Stimulated activated CD4-positive, alpha-beta T cell treated with anti-CD3 and anti-CD28 coated beads, Interleukin-2, amount 100 ng/mL, for 4 hours (primary cell): Measurements from ENCODE around the gene DEFB126.
"Not testable (repeated sequence)": the region's sequence is repeated elsewhere in the genome, so short reads cannot be mapped to it uniquely, and the experiment has no call there.

Source experiments
- DNase-seq: peaks from one replicate; pipeline ENCODE4 v3.0.0-alpha.2; 2020; ENCODE audit warnings: low read depth

DEFB126 gene, protein sequence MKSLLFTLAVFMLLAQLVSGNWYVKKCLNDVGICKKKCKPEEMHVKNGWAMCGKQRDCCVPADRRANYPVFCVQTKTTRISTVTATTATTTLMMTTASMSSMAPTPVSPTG

DNA sequence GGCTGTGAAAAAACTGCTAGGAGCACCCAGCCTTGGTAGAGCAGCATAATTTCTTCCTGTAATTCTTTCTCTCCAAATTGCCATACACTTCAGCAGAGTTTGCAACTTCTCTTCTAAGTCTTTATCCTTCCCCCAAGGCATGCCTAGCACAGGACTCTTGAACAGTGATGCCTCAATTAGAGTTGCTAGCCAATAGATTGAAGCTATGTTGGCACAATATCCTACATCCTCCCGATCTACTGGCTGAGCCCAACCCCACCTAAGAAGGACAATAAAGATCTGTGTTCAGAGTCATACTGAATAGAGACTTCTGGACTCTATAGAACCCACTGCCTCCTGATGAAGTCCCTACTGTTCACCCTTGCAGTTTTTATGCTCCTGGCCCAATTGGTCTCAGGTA lies at the start of gene DEFB126:
Gene DEFB126 (plus strand): TSS at position 301 of the 400 bp plus-strand sequence. CDS start 39 bp downstream, at position 340.
- DNase-seq = no peak

DNA sequence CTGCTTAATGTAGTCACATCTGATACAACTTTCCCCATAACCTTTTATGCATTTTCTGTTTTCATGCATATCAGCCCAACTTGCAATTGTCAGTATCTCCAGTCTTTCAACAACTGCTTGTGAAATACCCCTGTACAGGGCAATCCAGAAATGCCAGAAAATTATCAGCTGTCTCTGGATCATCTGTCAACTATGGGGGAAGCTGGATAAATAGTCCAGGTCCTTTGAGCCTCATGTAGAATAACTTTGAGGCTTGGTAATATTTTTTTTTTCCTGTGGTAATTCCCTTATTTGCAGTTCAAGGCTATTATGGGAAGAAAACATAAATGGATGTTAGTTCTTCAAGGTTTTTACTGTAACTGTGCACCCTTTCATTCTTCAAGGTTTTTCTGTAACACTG lies 48.7 kb upstream of the DEFB126 start:
- no peak for DNase-seq

DNA sequence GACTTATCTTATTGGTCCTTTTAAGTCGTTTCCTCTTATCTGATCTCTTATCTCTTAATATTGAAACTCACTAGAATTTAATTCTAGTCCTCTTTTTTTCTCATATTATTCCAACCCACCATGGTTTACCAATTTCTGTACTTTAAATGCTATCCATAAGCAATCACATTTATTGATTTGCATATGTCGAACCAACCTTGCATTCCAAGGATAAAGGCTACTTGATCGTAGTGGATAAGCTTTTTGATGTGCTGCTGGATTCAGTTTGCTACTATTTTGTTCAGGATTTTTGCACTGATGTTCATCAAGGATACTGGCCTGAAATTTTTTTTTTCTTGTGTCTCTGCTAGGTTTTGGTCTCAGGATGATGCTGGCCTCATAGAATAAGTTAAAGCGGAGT lies 47.2 kb upstream of the DEFB126 start:
- no peak for DNase-seq

DNA sequence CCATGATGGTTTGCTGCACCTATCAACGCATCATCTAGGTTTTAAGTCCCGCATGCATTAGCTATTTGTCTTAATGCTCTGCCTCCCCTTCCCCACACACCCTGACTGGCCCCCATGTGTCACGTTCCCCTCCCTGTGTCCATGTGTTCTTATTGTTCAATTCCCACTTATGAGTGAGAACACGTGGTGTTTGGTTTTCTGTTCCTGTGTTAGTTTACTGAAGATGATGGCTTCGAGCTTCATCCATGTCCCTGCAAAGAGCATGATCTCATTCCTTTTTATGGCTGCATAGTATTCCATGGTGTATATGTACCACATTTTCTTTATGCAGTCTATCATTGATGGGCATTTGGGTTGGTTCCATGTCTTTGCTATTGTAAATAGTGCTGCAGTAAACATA lies 44.7 kb upstream of the DEFB126 start:
- not testable (repeated sequence) for DNase-seq

DNA sequence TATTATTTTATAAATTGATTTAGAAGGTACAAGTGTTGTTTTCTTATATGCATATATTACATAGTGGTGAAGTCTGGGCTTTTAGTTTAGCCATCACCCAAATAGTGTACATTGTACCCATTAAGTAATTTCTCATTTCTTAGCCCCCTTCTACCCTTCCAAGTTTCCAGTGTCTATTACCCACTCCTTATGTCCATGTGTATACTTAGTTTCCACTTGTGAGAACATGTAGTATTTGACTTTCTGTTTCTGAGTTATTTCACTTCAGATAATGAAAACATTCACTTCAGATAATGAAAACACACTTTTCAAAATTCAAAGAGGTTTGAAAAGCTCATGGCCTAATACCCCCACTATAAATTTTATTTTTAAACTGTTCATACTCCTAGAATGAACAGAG lies 40.4 kb upstream of the DEFB126 start:
- DNase-seq = no peak

DNA sequence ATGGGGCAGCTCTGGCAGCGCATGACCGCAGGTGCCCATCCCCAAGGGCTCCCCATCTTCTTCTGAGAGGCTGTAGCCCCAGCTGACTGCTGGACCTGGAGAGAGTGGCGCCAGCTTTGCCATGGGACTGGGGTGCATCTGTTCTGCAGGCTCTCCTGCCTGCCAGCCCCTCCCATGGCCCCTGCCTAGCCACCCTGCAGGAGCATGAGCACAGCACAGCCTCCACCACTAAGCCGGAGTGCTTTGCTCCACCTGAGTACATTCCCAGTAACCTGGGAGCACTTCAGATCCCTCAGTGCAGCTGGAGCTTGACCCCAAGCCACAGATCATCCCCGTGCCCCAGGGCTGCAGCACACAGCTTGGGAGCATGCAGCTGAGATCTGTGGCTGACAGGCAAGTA lies 38.9 kb upstream of the DEFB126 start:
- DNase-seq = no peak

DNA sequence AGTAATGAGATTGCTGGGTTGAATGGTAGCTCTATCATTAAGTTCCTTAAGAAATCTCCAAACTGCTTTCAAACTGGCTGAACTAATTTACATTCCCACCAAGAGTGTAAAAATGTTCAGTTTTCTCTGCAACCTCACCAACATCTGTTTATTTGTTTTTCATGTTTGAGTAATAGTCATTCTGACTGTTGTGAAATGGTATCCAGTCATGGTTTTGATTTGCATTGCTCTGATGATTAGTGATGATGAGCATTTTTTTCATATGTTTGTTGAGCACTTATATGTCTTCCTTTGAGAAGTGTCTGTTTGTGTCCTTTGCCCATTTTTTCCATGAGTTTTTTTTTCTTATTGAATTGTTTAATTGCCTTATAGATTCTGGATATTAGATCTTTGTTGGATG lies 30.0 kb upstream of the DEFB126 start:
- DNase-seq = no peak

DNA sequence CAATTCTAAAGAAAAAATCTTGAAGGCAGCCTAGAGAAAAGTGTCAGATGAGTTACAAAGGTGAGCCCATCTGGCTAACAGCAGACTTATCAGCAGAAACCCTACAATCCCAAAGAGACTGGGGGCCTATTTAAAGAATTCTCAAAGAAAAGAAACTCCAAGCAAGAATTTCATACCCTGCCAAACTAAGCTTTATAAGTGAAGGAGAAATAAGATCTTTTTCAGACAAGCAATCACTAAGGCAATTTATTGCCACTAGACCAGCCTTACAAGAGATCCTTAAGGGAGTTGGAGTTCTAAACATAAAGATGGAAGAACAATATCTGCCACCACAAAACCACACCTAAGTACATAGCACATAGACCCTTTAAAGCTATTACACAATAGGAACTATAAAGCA lies 24.9 kb upstream of the DEFB126 start:
- DNase-seq = no peak

DNA sequence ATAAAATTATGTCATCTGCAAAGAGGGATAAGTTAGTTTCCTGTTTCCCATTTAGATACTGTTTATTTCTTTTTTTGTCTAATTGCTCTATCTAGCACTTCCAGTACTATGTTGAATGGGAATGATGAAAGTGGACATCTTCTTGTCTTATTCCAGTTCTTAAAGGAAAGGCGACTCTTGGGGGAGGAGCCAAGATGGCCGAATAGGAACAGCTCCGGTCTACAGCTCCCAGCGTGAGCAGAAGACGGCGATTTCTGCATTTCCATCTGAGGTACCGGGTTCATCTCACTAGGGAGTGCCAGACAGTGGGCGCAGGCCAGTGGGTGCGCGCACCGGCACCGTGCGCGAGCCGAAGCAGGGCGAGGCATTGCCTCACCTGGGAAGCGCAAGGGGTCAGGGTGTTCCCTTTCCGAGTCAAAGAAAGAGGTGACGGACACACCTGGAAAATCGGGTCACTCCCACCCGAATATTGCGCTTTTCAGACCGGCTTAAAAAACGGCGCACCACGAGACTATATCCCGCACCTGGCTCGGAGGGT lies 12.5 kb upstream of the DEFB126 start:
- not testable (repeated sequence) for DNase-seq

DNA sequence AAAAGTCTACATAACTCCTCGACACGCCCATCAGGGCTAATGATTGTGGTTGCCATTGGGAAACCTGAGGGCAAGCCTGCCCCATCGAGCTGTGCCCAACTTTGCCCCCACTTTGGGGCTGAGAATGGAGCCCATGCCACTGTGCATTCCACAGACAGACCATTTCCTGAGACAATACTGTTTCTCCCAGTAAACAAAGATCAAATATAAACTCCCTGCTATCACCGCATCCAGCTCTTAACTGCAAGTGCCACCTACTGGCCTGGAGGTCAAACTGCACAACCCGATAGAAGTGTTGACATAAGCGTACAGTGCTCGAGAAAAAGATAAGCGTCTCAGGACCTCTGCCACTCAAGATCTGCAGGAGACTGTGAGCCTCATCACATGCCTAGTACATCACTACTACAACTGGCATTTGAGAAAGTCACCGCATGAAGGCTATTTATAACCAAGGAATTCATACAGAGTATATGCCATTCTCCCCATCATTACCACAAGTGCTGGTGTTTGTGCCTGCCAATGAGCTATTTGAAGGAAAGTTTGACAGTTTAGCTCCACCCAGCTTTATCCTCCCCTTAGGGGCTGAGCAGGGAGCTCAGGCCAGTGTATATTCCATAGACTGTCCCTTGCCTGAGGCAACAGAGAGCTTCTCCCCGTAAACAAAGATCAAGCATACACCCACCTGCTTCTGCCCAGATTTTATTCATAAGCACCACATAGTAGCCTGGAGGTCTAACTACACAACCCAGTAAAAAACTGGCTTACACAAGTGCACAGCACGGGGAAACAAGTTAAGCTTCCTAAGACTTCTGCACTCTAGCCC lies 4.5 kb upstream of the DEFB126 start:
- DNase-seq = no peak

DNA sequence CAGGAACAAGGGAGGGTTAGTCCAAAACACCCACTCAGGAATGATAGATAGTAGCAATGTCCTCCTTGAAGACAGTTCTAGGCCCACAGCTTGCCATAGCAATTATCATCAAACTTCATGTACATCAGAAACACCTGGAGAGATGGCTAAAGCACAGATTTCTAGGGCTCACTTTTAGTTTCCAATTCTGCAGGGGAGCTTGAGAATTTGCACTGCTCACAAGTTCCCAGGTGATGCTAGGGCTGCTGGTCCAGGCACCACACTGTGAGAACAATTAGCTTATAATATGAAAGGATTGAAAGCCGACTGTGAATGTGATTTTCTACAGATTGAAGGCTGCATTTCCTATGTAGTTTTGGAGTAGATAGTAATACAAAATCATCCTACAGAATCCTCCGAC lies 3.5 kb downstream of the DEFB126 start:
- DNase-seq = no peak

DNA sequence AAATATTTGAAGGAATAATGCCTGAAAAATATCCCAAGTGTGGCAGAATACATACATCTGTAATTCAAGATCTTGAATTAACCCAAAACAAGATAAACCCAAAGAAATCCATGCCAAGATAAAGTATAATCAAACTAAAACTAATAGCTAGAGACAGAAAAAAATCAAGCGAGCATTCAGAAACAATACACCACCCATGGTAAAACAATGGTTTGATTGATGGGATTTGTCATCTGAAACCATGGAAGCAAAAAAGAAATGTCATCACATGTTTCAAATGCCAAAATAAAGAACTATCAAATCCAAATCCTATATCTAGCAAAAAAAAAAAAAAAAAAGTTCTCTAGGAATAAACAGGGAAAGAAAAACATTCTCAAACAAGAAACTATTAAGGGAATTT lies 9.7 kb downstream of the DEFB126 start:
- no peak for DNase-seq

DNA sequence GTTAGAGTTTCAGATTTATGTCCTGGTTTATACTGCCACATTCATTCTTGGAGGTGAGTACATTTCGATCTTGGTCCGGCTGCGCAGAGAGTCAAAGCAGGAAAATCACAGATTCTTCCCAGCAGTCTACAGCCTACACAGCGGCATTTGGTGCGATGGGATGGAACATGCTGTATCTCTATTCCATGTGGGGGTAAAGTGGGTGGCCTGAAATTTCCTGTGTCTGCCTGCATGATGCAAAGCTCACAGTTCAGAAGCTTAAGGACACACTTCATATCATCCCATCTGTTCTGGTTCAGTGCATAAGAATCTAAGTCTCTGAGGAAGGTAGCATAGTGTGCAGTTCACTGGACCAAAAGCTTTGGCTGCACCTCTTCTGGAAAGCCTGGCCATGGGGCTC lies 14.8 kb downstream of the DEFB126 start, which contains the start of gene DEFB127:
Gene DEFB127 (plus strand): TSS at position 301 of the 400 bp plus-strand sequence. CDS start 91 bp downstream, at position 392.
- DNase-seq = no peak

DNA sequence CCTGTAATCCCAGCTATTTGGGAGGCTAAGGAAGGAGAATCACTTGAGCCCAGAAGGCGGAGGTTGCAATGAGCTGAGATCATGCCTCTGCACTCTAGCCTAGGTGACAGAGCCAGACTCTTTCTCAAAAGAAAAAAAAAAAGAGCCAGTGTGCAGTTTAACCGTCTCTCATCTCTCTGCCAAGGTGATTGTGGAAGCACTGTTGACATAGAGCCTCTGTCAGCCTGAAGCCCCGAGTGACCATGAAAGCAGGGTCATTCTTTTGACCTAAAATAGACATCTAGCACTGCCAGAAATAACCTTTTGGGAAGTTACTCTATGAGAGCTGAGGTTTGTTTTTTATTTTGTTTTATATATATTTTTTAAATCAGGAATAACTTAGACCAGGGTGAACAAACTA lies 22.2 kb downstream of the DEFB126 start:
- DNase-seq = no peak

DNA sequence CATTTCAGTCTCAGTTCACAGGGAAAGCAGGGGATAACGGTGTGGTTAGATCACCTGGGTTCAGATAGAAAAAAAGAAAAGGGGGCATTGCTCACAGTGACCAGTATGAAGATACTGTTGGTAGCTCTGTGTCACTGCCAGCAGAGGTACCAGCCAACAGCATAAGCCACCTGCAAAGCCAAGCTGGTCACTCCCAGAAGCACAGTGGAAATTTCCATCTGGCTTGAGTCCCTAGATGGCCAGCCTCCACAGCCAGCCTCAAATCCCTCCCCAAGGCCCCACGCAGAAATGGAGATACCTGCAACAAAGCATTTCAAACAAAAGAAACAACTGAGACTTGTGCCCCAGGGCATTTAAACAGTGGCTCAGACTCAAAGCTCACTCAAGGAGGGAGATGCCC lies 26.5 kb downstream of the DEFB126 start:
- DNase-seq = no peak

DNA sequence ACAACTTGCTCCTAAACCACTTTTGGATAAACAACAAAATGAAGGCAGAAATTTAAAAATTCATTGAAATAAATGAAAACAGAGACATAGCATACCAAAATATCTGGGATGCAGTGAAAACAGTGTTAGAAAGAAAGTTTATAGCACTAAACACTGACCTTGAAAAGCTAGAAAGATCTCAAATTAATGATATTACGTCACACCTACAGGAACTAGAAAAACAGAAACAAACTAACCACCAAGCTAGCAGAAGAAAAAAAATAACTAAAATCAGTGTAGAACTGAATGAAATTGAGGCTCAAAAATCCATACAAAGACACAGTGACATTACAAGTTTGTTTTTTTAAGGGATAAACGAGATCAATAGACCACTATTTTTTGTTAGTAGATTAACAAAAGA lies 41.9 kb downstream of the DEFB126 start:
- no peak for DNase-seq

DNA sequence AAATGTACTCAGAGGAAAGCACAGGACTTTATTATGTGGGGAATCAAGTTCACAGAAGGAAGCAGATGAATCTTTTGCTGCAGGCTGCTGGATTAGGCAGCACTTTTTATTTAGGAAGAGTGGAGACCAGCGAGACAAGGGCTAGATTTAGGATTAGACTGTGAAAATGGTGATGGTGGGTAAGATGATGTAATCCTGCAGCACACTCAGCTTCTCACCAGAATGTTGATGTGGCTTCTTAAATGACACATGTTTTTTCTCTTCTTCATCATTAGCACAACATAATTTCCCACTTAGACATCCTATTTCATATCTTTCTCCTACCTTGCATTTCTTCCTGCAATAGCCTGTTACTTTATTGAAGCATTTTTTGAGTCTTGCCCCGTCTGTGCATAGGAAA lies 45.3 kb downstream of the DEFB126 start:
- no peak for DNase-seq

DNA sequence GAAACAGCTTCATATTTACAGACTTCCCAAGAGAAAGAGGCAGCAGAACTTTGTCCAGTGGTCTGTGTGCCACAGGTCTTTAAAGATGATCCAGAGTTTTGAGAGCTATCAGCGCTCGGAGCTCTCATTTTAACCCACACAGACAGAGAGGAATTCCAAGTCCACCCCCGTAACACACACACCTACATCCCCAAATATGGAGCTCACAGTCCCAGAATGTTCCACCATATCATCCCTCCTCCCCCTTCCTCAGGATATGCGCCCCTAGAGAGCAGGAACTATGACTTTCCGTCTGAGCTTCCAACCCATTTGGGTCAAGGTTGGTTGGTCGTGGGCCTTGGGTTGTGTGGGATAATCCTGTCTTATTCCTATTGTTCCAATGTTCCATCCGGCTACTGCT lies 47.2 kb downstream of the DEFB126 start, which contains the start of gene DEFB128:
Gene DEFB128 (minus strand): TSS at position 101 of the 400 bp plus-strand sequence. CDS start 88 bp downstream, at position 13.
- no peak for DNase-seq
